Hematopoietic multipotent progenitor cell treated with erythropoietin and hydrocortisone succinate and interleukin-3 and kit ligand, for 8 days (in vitro differentiated cells): ENCODE data around the gene MAL.

Experiments used
- DNase-seq: peaks from one replicate; pipeline ENCODE4 v3.0.0-alpha.2; 2015

MAL gene

DNA sequence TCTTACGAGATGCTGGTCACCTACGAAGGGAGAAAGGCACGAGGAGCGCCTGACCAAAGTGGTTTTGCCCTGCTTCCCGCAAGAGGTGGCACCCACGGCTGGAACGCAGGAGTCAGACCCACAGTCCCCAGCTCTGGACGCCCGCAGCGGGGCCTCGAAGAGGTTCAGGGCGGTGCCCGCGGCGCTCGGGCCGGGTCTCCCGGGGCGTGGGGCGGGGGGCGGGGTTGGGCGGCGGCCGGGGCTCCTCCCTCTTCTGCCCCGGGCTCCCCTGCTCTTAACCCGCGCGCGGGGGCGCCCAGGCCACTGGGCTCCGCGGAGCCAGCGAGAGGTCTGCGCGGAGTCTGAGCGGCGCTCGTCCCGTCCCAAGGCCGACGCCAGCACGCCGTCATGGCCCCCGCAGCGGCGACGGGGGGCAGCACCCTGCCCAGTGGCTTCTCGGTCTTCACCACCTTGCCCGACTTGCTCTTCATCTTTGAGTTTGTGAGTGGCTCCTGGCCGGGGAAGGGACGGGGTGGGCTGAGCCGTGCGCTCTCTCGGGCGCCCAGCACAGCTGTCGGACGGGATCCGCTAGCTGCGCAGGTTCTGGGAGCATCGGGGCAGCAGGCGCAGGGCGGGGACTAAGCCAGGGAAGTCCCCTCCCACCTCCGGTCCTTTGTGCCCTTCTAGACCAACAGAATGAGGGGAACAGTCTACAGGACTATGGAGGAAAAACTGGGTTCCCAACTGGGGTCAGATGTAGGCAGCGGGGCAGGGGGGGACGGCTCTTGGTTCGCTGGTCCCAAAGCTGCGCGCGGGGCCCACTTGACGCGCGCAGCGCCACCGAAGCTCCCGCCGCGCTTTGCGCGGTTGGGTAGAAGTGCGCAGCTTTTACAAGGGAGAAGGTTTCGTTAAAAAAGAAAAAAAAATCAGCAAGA lies at the start of gene MAL:
Gene MAL, plus strand, starts transcription at position 303 of the 914 bp plus-strand sequence. Its CDS starts 85 bp downstream, at position 388.
- peak; percentile 6 for DNase-seq

DNA sequence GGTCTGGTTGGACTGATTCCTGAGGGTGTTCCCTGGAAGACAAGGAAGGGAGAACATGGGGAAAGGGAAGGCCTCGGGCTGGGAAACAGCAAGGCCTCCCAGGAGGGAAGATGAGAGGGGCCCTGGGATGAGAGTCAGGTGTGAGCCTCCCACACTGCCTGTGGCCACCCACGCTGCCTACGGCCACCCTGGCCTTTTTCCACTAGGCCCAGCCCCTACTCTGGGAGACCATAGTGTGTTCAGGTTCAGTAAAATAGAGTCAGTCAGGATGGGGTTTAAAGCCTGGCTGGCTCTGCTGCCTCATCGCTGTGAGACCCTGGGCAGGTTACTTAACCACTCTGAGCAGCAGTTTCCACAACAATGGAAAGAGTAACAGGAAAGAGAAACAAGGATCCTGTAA lies 47.7 kb upstream of the MAL start:
- DNase-seq = no peak

DNA sequence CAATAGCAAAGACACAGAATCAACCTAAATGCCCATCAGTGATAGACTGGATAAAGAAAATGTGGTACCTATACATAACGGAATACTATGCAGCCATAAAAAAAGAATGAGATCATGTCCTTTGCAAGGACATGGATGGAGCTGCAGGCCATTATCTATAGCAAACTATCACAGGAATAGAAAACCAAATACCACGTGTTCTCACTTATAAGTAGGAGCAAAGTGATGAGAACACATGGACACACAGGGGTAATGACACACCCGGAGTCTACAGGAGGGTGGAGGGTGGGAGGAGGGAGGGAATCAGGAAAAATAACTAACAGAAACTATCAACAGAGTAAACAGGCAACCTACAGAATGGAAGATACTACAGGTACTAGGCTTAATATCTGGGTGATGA lies 46.6 kb upstream of the MAL start:
- no peak for DNase-seq

DNA sequence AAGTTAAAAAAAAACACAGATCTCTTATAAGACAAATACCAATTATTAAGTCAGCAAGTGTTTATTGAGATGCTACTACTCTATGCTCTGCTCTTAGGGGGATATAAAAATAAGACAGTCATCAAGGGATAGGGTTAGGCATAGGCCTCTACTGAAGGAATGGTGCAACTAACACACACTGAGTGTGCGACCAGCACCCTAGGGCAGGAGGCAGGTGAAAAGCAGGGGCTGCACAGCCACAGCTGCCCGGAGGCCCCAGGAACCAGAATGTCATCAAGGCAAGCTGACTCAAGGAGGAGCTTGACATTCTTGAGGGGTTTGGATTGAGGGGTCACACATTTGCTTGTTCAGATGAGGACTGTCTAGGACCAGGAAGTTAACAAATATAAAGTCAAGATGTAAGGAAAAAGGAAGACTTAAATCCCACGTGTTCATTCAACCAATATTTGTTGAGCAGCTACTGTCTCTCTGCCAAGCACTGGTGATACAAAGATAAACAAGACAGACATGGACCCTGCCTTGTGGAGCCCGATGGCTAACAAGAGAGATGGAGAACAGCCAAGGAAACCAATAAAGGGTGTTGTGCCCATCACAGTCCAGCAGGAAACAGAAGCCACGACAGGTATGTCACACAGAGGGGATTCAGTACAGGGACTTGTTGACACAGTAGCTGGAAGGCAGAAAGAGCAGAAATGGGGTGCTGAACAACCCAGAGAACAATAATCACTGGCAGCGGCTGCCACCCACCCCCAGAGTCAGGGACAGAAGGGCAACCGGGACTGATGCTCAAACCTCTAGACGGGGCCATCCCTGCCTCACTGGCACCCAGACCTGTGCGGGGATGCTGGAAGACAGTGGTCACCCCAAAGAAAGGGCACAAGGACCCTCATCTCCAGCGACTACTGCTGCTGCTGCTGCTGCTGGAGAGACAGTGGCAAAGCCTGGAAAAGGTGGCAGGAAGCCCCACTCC lies 45.8 kb upstream of the MAL start:
- DNase-seq = no peak

DNA sequence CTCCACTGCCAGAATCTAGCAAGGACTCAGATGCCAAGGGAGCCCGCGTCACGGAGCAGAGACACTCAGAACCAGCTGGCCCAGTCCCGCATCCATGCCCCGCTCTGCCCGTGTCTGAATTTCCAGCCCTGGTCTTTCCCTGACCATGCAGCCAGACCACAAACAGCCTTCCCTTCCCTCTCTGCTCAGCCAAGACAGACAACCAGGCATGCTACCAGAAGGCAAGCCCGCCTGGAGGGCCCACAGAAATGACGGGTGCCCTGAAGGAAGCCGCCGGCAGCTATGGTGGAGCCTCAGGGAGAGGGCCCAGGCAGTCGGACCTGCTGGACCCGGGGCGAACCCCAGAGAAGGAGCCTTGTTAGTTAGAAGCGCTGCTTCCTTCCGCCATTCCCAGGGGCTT lies 45.1 kb upstream of the MAL start:
- DNase-seq = no peak

DNA sequence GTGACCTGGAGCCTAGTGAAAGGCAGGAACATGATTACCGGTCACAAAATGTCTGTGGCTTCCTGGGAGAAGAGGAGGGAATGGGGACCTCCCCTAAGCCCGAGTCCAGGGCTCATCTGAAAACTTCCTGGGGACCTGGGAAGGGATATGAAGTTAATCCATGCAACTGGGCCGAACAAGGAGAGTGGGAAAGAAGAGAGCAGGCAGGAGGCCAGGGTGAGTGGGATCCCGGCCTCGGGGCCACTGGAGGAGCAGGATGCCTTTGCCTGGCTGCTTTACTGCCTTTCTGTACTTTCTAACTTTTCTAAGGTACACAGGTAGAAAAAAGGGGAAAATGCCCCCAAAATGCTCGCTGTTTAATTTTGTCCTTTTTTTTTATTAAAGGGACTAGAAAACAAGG lies 43.4 kb upstream of the MAL start:
- no peak for DNase-seq

DNA sequence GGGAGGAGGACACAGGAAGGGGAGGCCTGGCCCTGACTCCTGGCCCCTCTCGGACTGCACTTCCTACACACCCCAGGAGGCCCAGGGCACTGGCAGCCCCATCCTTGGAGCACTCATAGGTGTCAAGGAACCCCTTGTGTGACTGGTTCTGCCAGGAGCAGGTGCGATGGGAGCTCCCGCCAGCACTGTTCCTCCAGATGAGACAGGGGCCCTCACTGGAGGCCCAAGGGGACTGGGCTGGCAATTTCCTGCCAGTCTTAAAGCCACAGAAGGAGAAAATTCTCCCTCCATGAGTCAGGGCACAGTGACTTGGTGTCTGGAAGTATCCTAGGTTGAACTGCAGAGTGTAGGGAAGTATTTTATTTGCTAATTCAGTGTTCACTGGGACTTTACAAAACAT lies 42.8 kb upstream of the MAL start:
- no peak for DNase-seq

DNA sequence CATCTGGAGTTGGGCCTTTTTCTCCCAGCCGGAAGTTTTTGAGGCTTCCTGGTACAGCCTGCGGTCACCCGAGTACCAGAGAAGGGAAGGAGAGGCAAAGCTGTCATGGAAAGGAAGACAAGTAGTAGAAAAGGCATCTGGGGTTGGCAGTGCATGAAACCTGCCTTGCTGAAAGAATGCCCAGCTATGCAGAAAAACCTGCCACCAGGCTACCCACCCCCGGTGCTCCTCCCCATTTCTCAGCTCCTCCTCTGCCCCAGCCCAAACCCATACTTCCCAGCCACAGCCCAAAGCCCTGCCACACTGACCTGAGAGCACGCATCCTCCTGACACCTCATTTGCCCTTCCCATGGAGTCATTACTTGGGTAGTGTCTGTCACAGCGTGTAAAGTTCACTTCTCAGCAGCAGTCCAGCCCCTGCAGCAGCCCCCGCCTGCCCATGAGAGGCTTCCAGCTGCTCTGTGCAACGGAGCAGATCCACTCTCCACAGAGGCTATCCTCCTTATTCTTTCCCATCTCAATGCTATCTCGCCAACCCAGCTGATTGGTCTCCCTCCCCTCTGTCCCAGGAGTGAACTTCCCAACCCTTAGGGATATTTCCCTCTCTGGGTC lies 40.4 kb upstream of the MAL start:
- no peak for DNase-seq

DNA sequence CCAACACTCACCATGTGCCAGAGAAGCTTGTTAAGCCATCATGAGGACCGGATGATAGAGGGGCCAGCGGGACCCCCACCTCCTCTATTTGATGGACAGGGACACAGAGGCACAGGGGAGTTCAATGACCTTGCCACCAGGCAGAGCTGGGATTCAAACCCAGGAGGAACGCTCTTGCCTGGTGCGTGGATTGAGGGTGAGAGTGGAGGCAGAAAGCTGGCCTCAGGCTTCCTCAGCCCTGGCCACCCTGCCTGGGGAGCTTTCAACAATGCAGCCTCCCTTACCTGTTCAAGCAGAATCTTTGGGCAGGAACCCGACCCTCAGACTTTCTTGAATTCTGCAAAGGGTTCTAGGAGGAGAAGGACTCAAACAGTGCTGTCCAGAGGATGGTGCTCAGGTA lies 39.9 kb upstream of the MAL start:
- no peak for DNase-seq

DNA sequence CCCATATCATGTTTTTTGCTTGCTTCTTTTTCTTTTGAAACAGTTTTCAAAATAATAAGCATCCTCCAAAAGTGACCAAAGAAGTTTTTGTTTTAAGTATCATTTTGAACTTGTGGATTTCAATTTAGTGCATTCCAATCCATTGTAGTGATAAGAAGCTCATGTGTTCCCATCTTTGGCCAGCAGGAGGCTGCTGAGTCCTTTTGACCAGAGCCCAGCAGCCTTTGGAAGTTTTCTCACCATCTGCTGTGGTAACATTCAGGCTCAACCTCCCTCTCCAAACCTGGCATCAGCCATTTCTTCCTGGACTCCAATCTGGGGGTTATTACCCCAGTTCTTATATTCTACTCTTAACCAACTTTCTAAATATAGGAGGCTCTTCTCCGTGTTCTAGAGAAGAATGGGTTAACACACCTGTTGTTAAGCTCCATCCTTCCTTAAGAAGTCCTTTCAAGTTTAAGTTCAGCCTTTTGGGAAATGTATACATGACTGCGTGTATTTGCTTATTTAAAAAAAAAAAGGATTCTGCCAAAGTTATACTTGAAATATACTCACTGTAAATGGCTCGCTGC lies 39.0 kb upstream of the MAL start:
- peak; percentile 60 for DNase-seq

DNA sequence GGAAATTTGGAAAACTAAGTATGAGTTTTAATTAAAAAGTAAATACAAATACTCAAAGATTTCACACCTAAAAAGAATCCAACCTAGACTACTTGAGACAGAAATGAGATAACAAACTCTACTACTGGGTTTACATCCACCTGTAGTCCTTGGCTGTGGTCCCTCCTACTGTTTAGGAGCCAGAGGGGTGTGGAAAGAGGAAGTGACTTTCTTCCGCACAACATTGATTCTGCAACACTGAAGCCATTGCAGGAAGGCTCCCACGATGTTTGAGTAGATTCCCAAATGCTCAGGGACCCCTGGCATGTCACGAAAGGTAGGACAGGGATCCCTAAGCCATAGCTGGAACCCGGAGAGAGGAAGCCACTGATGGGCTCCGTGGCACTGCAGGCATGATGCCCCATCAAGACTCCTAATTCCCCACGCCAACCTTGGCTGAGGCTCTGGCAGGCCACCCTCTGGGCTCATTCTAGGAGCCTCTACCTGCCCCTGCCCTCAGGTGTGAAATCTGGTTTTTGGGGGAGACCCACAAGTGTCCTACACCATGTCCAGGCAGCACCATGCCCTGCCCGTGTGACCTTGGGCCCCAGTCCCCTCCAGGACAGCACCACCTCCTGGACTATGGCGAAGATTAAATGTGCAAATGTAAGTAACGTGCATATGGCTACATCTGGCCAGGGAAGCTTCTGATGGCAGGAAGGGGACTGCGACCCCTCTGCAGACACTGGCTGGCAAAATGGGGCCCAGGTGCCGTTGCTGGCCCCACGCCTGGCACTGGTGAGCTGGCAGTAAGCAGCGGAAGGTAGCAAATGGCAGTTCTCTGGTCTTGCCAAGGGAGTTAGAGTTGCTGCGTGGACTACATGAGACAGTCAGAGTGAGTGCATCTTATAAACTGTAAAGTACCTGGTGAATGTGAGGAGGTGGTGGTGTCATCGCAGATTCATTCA lies 38.2 kb upstream of the MAL start:
- DNase-seq = no peak

DNA sequence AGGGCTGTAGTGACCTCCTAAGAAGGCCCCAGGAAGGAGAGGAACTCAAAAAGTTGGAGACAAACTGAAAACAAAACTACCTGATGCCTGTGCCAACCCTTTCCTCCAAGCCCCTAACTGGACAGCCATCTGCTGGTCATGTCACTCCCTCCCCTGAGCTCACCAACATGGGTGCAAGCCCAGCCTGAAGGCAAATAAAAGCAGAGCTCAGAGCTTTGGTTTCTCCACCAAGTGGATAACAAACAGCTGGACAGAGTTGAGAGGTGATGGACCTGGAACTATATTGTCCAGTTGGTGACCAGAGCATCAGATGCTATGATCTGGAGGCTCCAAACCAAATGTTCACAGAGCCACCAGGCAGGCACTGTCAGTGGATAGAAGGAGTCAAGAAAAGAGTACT lies 34.6 kb upstream of the MAL start:
- DNase-seq = no peak

DNA sequence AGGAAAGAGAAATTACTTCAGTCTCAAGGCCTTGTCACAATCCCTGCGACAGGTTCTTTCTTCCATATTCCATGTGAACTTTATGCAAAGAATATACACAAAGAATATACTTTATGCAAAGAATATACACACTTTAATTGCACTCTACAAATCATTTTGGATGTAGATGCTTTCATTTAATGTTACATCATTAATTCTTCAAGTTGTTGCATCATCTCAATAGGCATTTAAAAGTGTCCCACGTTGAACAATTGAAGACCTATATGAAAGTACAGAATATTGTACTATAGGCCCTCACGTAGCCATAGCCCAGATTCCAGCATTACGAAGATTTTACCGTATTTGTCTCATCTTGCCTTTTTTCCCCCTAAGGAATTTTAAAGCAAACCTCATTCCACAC lies 33.1 kb upstream of the MAL start:
- no peak for DNase-seq

DNA sequence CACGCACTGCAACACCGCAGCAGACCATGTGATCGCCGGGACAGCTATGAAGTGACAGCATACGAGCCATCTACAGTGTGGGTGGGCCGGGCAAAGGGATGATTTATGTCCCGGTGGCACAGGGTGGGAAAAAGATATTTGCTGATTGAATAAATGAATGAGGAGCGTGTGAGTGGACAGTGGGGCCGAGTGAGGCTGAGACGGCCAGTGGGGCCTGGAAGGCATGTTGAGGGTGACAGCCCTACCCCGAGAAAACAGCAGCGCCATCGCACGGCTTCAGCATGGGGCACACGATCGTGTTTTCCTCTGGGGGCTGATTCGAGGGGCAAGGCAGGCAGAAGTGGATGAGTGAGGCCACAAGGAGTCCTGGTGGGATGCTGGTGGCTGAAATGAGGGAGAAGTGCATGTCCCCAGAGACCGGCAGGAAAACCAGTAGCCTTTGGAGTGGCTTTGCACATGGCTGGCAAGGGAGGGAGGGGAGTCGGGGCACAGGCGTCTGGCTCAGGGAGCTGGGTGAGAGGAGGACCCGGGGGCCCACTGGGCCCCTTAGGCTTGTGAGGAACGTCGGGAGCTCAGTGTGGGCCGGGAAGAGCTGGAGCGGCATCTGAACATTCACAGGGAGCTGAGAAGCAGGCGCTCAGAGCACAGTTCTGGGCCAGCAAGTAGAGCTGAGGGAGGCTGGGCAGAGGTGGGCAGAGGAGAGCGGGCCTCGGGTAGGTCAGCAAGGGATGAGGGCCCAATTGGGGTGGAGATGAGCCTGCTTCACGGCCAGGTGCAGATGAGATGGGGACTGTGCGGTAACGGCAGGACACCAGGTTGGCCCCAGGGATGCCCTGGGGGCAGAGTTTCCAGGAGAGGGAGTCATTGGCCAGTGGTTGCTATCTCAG lies 32.1 kb upstream of the MAL start:
- no peak for DNase-seq

DNA sequence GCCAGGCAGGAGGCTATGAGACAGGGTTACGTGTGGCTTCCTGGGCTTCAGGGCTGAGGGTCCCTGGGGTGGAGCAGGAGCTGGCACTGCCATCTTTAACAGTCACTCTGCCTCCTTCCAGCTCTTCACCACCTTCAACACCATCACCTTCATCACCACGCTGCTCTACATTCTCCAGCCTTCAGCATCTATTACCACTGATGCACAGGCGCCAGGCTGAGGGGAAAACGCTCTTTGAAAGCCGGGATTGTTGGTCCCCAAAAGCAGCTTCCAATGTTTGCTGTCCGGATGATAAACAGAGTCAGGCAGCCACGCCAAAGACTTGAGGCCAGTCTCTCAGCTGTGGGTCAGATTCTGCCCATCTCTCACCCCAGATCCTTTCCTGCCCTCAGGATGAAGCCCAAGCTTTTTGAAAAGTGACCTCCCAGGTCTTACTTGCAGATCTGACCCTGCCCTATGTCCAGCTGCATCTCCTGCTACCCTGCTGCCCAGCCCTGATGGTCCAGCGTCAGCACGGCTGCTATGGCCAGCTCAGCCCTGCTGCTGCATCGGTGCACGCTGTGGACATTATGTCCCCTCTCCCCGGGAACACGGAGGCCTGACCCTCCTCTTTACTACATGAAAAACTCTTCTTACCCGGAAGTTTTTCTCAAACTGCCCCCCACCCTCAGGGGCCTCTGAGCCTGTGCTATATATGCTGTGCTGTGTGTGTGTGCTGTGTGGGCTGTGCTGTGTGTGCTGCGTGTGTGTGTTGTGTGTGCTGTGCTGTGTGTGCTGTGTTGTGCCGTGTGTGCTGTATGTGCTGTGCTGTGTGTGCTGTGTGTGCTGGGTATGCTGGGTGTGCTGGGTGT lies 31.2 kb upstream of the MAL start:
- no peak for DNase-seq

DNA sequence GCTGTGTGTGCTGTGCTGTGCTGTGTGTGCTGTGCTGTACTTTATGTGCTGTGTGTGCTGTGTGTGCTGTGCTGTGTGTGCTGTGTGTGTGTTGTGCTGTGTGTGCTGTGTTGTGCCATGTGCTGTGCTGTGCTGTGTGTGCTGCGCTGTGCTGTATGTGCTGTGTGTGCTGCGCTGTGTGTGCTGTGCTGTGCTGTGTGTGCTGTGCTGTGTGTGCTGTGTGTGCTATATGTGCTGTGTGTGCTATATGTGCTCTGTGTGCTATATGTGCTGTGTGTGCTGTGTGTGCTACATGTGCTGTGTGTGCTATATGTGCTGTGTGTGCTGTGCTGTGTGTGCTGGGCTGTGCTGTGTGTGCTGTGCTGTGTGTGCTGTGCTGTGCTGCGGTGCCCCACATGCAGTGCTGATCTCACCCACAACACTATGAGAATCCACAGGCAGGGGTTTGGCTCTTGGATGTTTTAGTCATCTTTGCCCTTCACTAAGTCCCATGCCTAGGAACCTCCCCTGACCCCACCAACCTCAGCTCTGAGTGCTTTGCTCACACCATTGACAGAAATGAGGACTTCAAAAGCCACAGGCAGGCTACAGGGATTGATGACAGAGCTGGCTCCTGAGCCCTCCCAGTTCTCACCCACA lies 30.5 kb upstream of the MAL start:
- DNase-seq = no peak

DNA sequence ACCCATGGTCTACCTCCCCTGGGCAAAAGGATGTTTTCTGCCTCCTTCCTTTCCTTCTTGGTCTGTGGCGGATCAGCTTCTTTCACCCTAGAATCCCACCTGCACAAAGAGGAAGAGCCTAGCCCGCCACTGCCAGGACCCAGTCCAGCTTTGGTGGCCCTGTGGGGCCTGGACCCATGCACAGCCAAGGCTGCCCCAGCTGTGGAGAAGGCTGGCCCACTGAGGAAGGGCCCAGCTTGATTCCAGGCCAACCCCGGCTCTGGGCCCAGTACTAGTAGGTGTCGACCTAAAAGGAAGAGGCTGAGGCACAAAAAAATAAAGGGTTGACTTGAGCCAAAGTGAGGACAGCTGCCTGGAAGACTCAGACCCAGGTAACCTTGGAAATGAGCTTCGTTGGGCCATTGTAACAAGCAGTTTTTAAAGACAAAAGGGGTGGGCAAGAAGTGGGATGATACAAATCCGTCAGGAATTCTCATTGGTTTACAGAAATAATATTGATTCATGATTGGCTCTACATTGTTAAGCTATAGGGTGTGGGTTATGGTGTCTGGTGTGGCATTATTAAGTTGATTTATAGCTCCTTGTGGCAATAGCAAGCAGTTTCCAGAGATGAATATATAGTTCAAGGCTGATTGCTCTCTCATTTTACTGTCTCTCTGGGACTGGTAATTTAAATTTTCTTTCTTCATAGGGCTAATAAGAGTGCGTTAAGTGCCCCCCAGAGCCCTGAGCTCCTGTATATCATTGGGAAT lies 29.8 kb upstream of the MAL start:
- DNase-seq = no peak

DNA sequence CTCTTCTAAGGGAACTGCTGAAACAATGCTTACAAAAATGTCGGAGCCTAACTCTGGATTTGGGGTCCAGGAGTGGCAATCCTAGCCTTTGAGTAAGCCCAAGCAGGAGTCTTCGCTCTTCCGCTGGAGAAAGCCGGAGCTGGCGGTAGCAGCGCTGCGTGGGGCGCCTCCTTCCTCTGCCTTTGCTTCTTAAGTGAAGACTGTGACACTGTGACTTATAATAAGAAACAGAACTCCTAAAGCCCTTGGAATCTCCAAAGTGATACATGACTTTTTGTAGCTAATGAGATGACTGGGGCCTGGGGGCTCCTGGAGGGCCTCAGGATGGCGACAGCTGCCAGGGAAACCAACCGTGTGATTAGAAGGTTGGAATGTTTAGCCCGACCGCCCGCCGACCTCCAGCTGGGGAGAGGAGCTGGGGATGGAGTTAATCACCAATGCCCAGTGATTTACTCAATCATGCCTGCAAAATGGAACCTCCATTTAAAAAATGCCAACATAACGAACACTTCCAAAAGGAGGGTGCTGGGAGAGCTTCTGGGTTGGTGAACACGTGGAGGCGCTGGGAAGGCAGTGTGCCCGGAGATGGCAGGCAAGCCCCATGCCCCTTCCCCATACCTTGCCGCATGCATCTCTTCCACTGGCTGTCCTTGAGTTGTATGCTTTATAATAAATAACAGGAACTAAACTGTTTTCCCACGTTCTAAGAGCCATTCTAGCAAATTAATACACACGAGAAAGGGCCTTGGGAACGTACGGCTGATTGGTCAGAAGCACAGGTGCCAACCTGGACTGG lies 29.0 kb upstream of the MAL start:
- DNase-seq = no peak
